OCI-LY3 (cell line): ENCODE data around the gene SERINC3.
A peak's percentile ranks its signal among the peaks of the same experiment; 100 is the strongest.

Experiments used
- H2AFZ ChIP-seq: fragments of 200-600, 300-600 bp; shearing (Covaris generic); 2 replicates; pipeline ENCODE4 v1.6.0; 2014; ENCODE audit warnings: antibody characterized with exemption, low read depth, low read length
- H3K27ac ChIP-seq: fragments of 200-600, 300-600 bp; sonication (generic); 2 replicates; pipeline ENCODE4 v1.5.1; 2014; ENCODE audit warnings: mild to moderate bottlenecking, low read length, moderate library complexity, mixed read lengths
- H3K27me3 ChIP-seq: fragments of 200-600, 300-600 bp; sonication (generic); 2 replicates; pipeline ENCODE4 v1.6.1; 2014; ENCODE audit warnings: low read depth, low read length, mixed read lengths
- H3K36me3 ChIP-seq: fragments of 200-600, 300-600 bp; sonication (generic); replicated peaks from 2 replicates; pipeline ENCODE3; 2014; ENCODE audit warnings: low read depth, low read length, mixed read lengths
- H3K4me1 ChIP-seq: fragments of 300-600, 200-600 bp; sonication (generic); 2 replicates; pipeline ENCODE4 v1.6.1; 2014; ENCODE audit warnings: low read length, mixed read lengths
- H3K4me2 ChIP-seq: fragments of 200-600, 300-600 bp; sonication (generic); 2 replicates; pipeline ENCODE4 v1.6.1; 2014; ENCODE audit warnings: low read length, mixed read lengths
- H3K4me3 ChIP-seq: fragments of 300-600, 200-600 bp; sonication (generic); 2 replicates; pipeline ENCODE4 v1.5.1; 2014; ENCODE audit warnings: antibody characterized with exemption, mild to moderate bottlenecking, low read length, moderate library complexity
- H3K79me2 ChIP-seq: fragments of 300-600, 200-600 bp; shearing (Covaris generic); 2 replicates; pipeline ENCODE4 v1.6.1; 2014; ENCODE audit warnings: mild to moderate bottlenecking, low read length, mixed read lengths
- H3K9ac ChIP-seq: fragments of 300-600, 200-600 bp; shearing (Covaris generic); 2 replicates; pipeline ENCODE4 v1.6.0; 2014; ENCODE audit warnings: mild to moderate bottlenecking, low read length, moderate library complexity
- H3K9me3 ChIP-seq: fragments of 200-600, 300-600 bp; shearing (Covaris generic); 2 replicates; pipeline ENCODE4 v1.6.1; 2014; ENCODE audit warnings: low read length, mixed read lengths; ENCODE audit not compliant: insufficient read depth
- H4K20me1 ChIP-seq: fragments of 200-600, 300-600 bp; sonication (generic); 2 replicates; pipeline ENCODE4 v1.6.1; 2016; ENCODE audit warnings: low read length, mixed read lengths; ENCODE audit not compliant: insufficient read depth
- CTCF ChIP-seq: fragments of 200-600, 300-600 bp; sonication (generic); IDR thresholded peaks from 2 replicates; pipeline ENCODE4 v1.5.1; 2014; ENCODE audit warnings: antibody characterized with exemption, low read length, low read depth
- EZH2phosphoT487 ChIP-seq: fragments of 200-600 bp; shearing (Covaris generic); IDR thresholded peaks from 2 replicates; pipeline ENCODE4 v1.6.1; 2018; ENCODE audit warnings: antibody characterized with exemption, mixed run types, low read depth

The SERINC3 gene

DNA sequence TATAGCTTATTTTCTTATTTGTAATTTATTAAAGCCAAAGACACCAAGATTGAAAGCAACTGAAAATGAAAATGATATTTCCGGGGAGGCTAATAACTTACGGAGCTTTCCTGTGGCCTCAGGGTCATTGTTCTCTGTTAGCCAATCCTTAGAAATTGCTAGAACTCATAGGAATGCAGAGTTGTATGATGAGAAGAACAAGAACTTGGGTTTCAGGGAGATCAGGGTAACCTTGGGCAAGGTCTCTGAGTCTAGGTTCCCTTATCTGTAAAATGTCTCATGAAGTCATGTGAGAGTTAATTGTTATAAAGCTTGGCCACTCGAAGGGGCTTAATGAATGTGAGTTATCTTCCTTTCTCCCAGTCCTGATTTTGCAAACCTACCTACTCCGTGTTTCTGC, 20.1 kb upstream of the SERINC3 start:
- no peaks in the 10 kb centered on the region for H4K20me1 ChIP-seq
- TF ChIP-seq CTCF = no peak
- no peak for TF ChIP-seq EZH2phosphoT487
- H3K4me3 ChIP-seq = no peak overlapping the region
- no peaks in the 10 kb centered on the region for H3K36me3 ChIP-seq
- no peak overlapping the region for H3K27ac ChIP-seq
- H3K9ac ChIP-seq = no peak overlapping the region
- peak overlapping the region; percentile 16; the same call in 1 of the 2 replicates for H3K4me2 ChIP-seq
- no peak overlapping the region for H2AFZ ChIP-seq
- H3K4me1 ChIP-seq = 0 out of 2 replicates have a peak, but pooled peaks cover 4% of the 10 kb centered on the region
- H3K9me3 ChIP-seq = no peaks in the 10 kb centered on the region
- H3K79me2 ChIP-seq = 0 out of 2 replicates have a peak, but pooled peaks cover 3% of the 10 kb centered on the region
- H3K27me3 ChIP-seq = no peaks in the 10 kb centered on the region

DNA sequence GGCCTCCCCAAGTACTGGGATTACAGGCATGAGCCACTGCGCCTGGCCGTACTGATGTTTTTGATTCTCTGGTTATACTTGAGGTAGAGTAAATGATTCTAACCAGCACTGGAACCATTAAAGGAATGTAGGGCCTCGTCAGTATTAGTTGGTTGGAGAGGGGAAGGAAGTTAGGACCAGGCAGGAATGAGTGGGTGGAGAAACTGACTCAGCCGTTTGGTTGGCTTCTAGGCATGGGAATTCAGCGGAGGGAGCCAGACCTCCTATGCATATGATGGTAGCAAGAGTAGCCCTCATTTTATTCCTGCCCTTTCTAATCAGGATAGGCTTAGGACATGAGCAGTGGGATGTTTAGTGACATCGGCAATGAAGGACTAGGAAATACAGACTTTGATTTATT, 19.0 kb upstream of the SERINC3 start:
- Histone ChIP-seq H3K79me2 (0 out of 2 replicates have a peak, but pooled peaks cover 3% of the 10 kb centered on the region), H3K27me3 (no peaks in the 10 kb centered on the region), H3K27ac (no peak overlapping the region), H3K4me2 (no peak overlapping the region), H3K4me1 (peaks cover 4% of the 10 kb centered on the region; the same call in 1 of the 2 replicates), H3K36me3 (no peaks in the 10 kb centered on the region), H3K4me3 (no peak overlapping the region), H4K20me1 (no peaks in the 10 kb centered on the region), H2AFZ (no peak overlapping the region), H3K9me3 (no peaks in the 10 kb centered on the region), H3K9ac (no peak overlapping the region)
- TF ChIP-seq CTCF (no peak), EZH2phosphoT487 (no peak)

DNA sequence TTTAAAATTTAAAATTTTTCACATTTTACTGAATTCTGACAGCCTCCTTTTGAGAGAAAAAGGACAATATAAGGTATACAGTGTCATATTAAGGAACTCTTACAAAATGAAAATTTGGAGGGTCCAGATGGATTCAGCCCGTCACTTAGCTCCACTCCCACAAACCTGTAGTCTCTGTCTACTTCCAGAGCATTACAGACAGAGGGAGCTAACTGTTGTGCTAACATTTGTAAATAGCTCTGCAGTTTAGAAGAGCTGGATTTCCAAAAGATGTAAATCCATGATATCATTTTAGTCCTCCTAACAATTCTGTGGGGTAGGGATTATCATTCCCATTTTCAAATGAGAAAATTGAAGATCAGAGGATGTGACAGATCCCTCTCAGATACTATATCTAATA, 16.1 kb upstream of the SERINC3 start:
- no peak overlapping the region for H3K4me2 ChIP-seq
- H3K27me3 ChIP-seq = no peaks in the 10 kb centered on the region
- 0 out of 2 replicates have a peak, but pooled peaks cover 3% of the 10 kb centered on the region for H3K79me2 ChIP-seq
- no peak overlapping the region for H3K27ac ChIP-seq
- H2AFZ ChIP-seq = no peak overlapping the region
- no peak overlapping the region for H3K4me3 ChIP-seq
- no peaks in the 10 kb centered on the region for H4K20me1 ChIP-seq
- H3K9ac ChIP-seq = no peak overlapping the region
- 0 out of 2 replicates have a peak, but pooled peaks have one; percentile 9 for TF ChIP-seq CTCF
- no peak for TF ChIP-seq EZH2phosphoT487
- no peaks in the 10 kb centered on the region for H3K36me3 ChIP-seq
- H3K4me1 ChIP-seq = peaks cover 4% of the 10 kb centered on the region; the same call in 1 of the 2 replicates
- H3K9me3 ChIP-seq = no peaks in the 10 kb centered on the region

GRCh38 chr20:44536175-44536574, 14.3 kb upstream of the SERINC3 start:
- Histone ChIP-seq H4K20me1 (no peaks in the 10 kb centered on the region), H3K4me2 (no peak overlapping the region), H3K36me3 (no peaks in the 10 kb centered on the region), H3K9me3 (no peaks in the 10 kb centered on the region), H3K27me3 (no peaks in the 10 kb centered on the region), H3K79me2 (peaks cover 7% of the 10 kb centered on the region; the same call in 1 of the 2 replicates), H3K4me3 (no peak overlapping the region), H2AFZ (no peak overlapping the region), H3K4me1 (peaks cover 7% of the 10 kb centered on the region), H3K27ac (no peak overlapping the region), H3K9ac (no peak overlapping the region)
- TF ChIP-seq EZH2phosphoT487 (no peak), CTCF (no peak)
